DND-41 (cell line): ENCODE data around the gene KRT36.

Source experiments
- ATAC-seq: fragments of 200-7000 bp; cut with Tn5 transposase; 3 replicates; pipeline ENCODE4 v1.9.1; 2021; ENCODE audit warnings: low read depth; ENCODE audit not compliant: insufficient read depth
- DNase-seq: peaks from one replicate; pipeline ENCODE4 v3.0.0-alpha.2; 2020
- H2AFZ ChIP-seq: 2 replicates; pipeline ENCODE4 v1.6.0; 2012; ENCODE audit warnings: low read depth, low read length
- H3K27ac ChIP-seq: 2 replicates; pipeline ENCODE4 v1.5.1; 2012; ENCODE audit warnings: low read length, inconsistent platforms
- H3K27me3 ChIP-seq: fragments of 200-600 bp; sonication (generic); 2 replicates; pipeline ENCODE4 v1.6.0; 2012; ENCODE audit warnings: low read length, mild to moderate bottlenecking, inconsistent platforms; ENCODE audit not compliant: insufficient read depth, poor library complexity
- H3K36me3 ChIP-seq: 2 replicates; pipeline ENCODE4 v1.5.1; 2012; ENCODE audit warnings: low read length, inconsistent platforms; ENCODE audit not compliant: insufficient read depth
- H3K4me1 ChIP-seq: 2 replicates; pipeline ENCODE4 v1.5.1; 2012; ENCODE audit warnings: mild to moderate bottlenecking, low read length; ENCODE audit not compliant: insufficient read depth
- H3K4me2 ChIP-seq: 2 replicates; pipeline ENCODE4 v1.6.0; 2012; ENCODE audit warnings: mild to moderate bottlenecking, moderate library complexity, low read length, inconsistent platforms; ENCODE audit not compliant: insufficient read depth
- H3K4me3 ChIP-seq, 2 experiments: fragments of 200-600 bp in 1 of 2; shearing (Covaris generic) in 1 of 2; 2 replicates each; pipeline ENCODE4 v1.5.1; 2012 to 2016; ENCODE audit warnings: inconsistent platforms in 2 of 2, low read length in 2 of 2, mild to moderate bottlenecking in 2 of 2, low read depth in 1 of 2, moderate library complexity in 1 of 2
- H3K79me2 ChIP-seq: 2 replicates; pipeline ENCODE4 v1.6.0; 2012; ENCODE audit warnings: low read length, inconsistent platforms; ENCODE audit not compliant: insufficient read depth
- H3K9ac ChIP-seq: 2 replicates; pipeline ENCODE4 v1.6.0; 2012; ENCODE audit warnings: low read depth, mild to moderate bottlenecking, inconsistent platforms, low read length, moderate library complexity
- H3K9me3 ChIP-seq: 2 replicates; pipeline ENCODE4 v1.5.1; 2012; ENCODE audit warnings: low read length, moderate library complexity, mild to moderate bottlenecking, inconsistent platforms; ENCODE audit not compliant: insufficient read depth, severe bottlenecking
- H4K20me1 ChIP-seq: 2 replicates; pipeline ENCODE4 v1.6.0; 2012; ENCODE audit warnings: low read length; ENCODE audit not compliant: insufficient read depth
- CTCF ChIP-seq: IDR thresholded peaks from 2 replicates; pipeline ENCODE4 v1.5.1; 2012; ENCODE audit warnings: borderline replicate concordance, low read length, moderate library complexity, mild to moderate bottlenecking; ENCODE audit not compliant: poor library complexity, severe bottlenecking; ENCODE audit errors: extremely low read depth
- EZH2 ChIP-seq: IDR thresholded peaks from 3 replicates; pipeline ENCODE4 v1.6.1; 2012; ENCODE audit warnings: borderline replicate concordance, low read depth, mild to moderate bottlenecking, moderate library complexity, low read length, inconsistent platforms; ENCODE audit not compliant: severe bottlenecking

Gene KRT36

GRCh38 chr17:41437254-41437653 lies 52.5 kb downstream of the KRT36 start:
- H3K4me3 ChIP-seq, result no peak overlapping the region
- H3K27ac ChIP-seq, result no peak overlapping the region
- no peak overlapping the region for H3K4me2 ChIP-seq
- H3K9me3 ChIP-seq, result no peaks in the 10 kb centered on the region
- no peak overlapping the region for H3K9ac ChIP-seq
- H3K27me3 ChIP-seq, result peaks cover 2% of the 10 kb centered on the region
- no peaks in the 10 kb centered on the region for H3K36me3 ChIP-seq
- DNase-seq, result no peak
- H3K79me2 ChIP-seq, result no peaks in the 10 kb centered on the region
- ATAC-seq, result no peak
- no peak overlapping the region for H2AFZ ChIP-seq
- TF ChIP-seq EZH2, result no peak
- TF ChIP-seq CTCF, result no peak
- no peaks in the 10 kb centered on the region; the same call in 1 of the 2 replicates for H4K20me1 ChIP-seq
- H3K4me1 ChIP-seq, result no peaks in the 10 kb centered on the region
